GM12873 (cell line): ENCODE results near the gene ORM1.

Source experiments
- CTCF ChIP-seq: IDR thresholded peaks from 2 replicates; pipeline ENCODE4 v1.5.1; 2012; ENCODE audit warnings: low read depth, mild to moderate bottlenecking, moderate library complexity, low read length, control low read depth; ENCODE audit not compliant: insufficient read depth; ENCODE audit errors: missing control alignments

The ORM1 gene

GRCh38 chr9:114344188-114344566, 21.3 kb downstream of the ORM1 start:
- no peak for TF ChIP-seq CTCF

GRCh38 chr9:114344692-114345091, 21.8 kb downstream of the ORM1 start:
- TF ChIP-seq CTCF: no peak

GRCh38 chr9:114345493-114346065, 22.7 kb downstream of the ORM1 start:
- TF ChIP-seq CTCF: no peak

GRCh38 chr9:114346146-114346545, 23.2 kb downstream of the ORM1 start:
- no peak for TF ChIP-seq CTCF

GRCh38 chr9:114347675-114348074, 24.8 kb downstream of the ORM1 start:
- TF ChIP-seq CTCF: no peak

GRCh38 chr9:114348261-114348905, 25.5 kb downstream of the ORM1 start:
- no peak for TF ChIP-seq CTCF

- TF ChIP-seq CTCF: no peak
These were observed 26.1 kb downstream of the ORM1 start for GRCh38 chr9:114348906-114349482.
